ENCODE data around the gene ARL15. TPM values are rescaled to one million over a fixed set of nuclear protein-coding genes. Genes with fewer than 3 reads are reported as not detected.

Gene ARL15
- total and polyA plus RNA-seq, 2 of the 8 experiments (the other 6 are each of a cell fraction or from before 2014, with no cell fraction given), result 9.9 to 21.2 TPM

DNA sequence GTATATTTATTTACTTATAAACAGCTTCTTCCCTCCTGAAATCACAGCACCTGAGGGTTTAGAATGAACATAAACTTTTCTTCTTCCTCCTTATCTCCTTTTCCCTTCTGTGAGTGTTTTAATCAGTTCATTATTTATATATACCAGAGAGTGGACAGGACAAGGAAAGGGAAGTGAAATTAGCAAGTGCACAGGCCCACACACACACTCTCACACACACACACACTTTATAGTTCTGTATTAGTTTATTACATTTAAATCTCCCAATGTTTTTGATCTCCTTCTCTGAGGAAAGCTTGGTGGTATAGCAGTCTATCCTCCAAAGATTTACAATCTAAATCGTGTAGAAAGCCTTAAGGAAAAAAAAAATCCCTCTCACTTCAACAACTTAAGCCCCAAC is 396.4 kb downstream of the ARL15 start:
- H3K4ac ChIP-seq (replicated peaks; ENCODE audit: insufficient read length, low read depth, low read length), result no peak overlapping the region
- no peaks in the 10 kb centered on the region for H4K20me1 ChIP-seq (replicated peaks in 1 of 2; ENCODE audit: control insufficient read depth in 1 of 2, insufficient read depth in 2 of 2, low read length in 2 of 2)
- ChIA-PET CTCF (ENCODE audit: partially characterized antibody) (interaction anchor here (0.6 to 1.5 kb wide), 4 partner anchors 40 to 433 kb away, joined by 3 read pairs; partner anchors contain the start of gene FST), POLR2A (ENCODE audit: partially characterized antibody) (no interaction called here)
- H2BK120ac ChIP-seq (replicated peaks; ENCODE audit: low read depth, low read length), result no peak overlapping the region
- H3K4me1 ChIP-seq (replicated peaks in 1 of 4; ENCODE audit: control insufficient read depth in 3 of 4, insufficient read depth in 4 of 4, low read length in 3 of 4), result no peaks in the 10 kb centered on the region
- H2BK20ac ChIP-seq (ENCODE audit: low read length), result no peak overlapping the region
- no peak overlapping the region for H2AK5ac ChIP-seq (ENCODE audit: low read depth, low read length)
- no peak overlapping the region for H4K8ac ChIP-seq (ENCODE audit: extremely low read depth, insufficient read depth, low read length)
- no peak overlapping the region for H2BK12ac ChIP-seq (ENCODE audit: low read depth, low read length)
- no peak overlapping the region for H3K4me2 ChIP-seq (ENCODE audit: insufficient read depth in 1 of 2, low read depth in 2 of 2, low read length in 2 of 2)
- H3K18ac ChIP-seq (ENCODE audit: extremely low read depth, low read length), result no peak overlapping the region
- H3K56ac ChIP-seq (replicated peaks; ENCODE audit: insufficient read length, low read depth, low read length), result no peak overlapping the region
- DNase-seq (ENCODE audit: low read depth in 1 of 2, low spot score in 2 of 2) (no peak), FAIRE-seq (no peak)
- H3K23me2 ChIP-seq (ENCODE audit: low read depth, low read length), result no peaks in the 10 kb centered on the region
- no peaks in the 10 kb centered on the region for H3K9me3 ChIP-seq (ENCODE audit: insufficient read depth in 2 of 2, low read depth in 1 of 2, low read length in 1 of 2)
- no peaks in the 10 kb centered on the region for H3K79me1 ChIP-seq (ENCODE audit: low read depth, low read length)
- no peak overlapping the region; the same call in 1 of the 2 replicates for H2BK15ac ChIP-seq (ENCODE audit: low read length)
- H4K5ac ChIP-seq (ENCODE audit: insufficient read length, low read depth, low read length), result no peak overlapping the region
- no peak overlapping the region for H3K23ac ChIP-seq (ENCODE audit: insufficient read length)
- no peak overlapping the region for H3K27ac ChIP-seq (ENCODE audit: low read depth, low read length)
- no peak overlapping the region for H4K91ac ChIP-seq (replicated peaks; ENCODE audit: insufficient read length, low read length)
- no peak overlapping the region for H3K14ac ChIP-seq (ENCODE audit: insufficient read length)
- no peak overlapping the region for H2AFZ ChIP-seq (ENCODE audit: low read length)
- H3K4me3 ChIP-seq (ENCODE audit: extremely low read depth in 1 of 4, insufficient read depth in 2 of 4, low read depth in 3 of 4, low read length in 4 of 4), result no peak overlapping the region
- no peaks in the 10 kb centered on the region; a peak in 1 of 7 replicates for H3K27me3 ChIP-seq (replicated peaks in 1 of 4; ENCODE audit: control insufficient read depth in 3 of 4, extremely low read depth in 1 of 4, insufficient read depth in 3 of 4, low read length in 3 of 4)
- H3K36me3 ChIP-seq (ENCODE audit: control insufficient read depth in 2 of 4, insufficient read depth in 4 of 4, low read length in 3 of 4), result no peaks in the 10 kb centered on the region
- H3K9ac ChIP-seq (replicated peaks in 1 of 4; ENCODE audit: extremely low read depth in 1 of 4, low read depth in 3 of 4, low read length in 3 of 4), result no peak overlapping the region
- no peaks in the 10 kb centered on the region for H3K79me2 ChIP-seq (ENCODE audit: control insufficient read depth in 1 of 2, insufficient read depth in 2 of 2, low read length in 2 of 2)
- H2BK5ac ChIP-seq (ENCODE audit: low read depth, low read length), result no peak overlapping the region
- 69% methylated on average over 1 of the region's 1 CpG; no CpG with 5 or more reads in 1 of the 2 experiments for WGBS, 2 experiments (ENCODE audit: extremely low coverage in 1 of 2, insufficient coverage in 1 of 2, insufficient read length in 1 of 2, insufficient replicate concordance in 2 of 2, low coverage in 1 of 2, low lambda C conversion rate in 2 of 2, missing lambda C conversion rate in 1 of 2)
- no peak for TF ChIP-seq GTF2F1 (IDR thresholded peaks at IDR 0.05; ENCODE audit: borderline replicate concordance, low read depth, low read length)
- TF ChIP-seq JUND (IDR thresholded peaks at IDR 0.05; ENCODE audit: low read length), result no peak

All from H1 (cell line).